WI38 (cell line): ENCODE results near the gene WSB1.

ENCODE experiments used
- H3K4me3 ChIP-seq: 2 replicates; pipeline ENCODE4 v1.5.1; 2011; ENCODE audit warnings: low read depth, mild to moderate bottlenecking, control low read depth, low read length
- CTCF ChIP-seq: IDR thresholded peaks from 2 replicates; pipeline ENCODE4 v1.5.1; 2012; ENCODE audit warnings: low read depth, mild to moderate bottlenecking, control low read depth, low read length

The WSB1 gene

GRCh38 chr17:27354491-27355081, 60.7 kb downstream of the WSB1 start:
- H3K4me3 ChIP-seq = no peak overlapping the region
- no peak for TF ChIP-seq CTCF

- no peak overlapping the region for H3K4me3 ChIP-seq
- no peak for TF ChIP-seq CTCF
Observed at GRCh38 chr17:27355419-27355818, 61.5 kb downstream of the WSB1 start.

GRCh38 chr17:27356091-27356705, 62.3 kb downstream of the WSB1 start:
- no peak overlapping the region for H3K4me3 ChIP-seq
- no peak for TF ChIP-seq CTCF

- H3K4me3 ChIP-seq = no peak overlapping the region
- TF ChIP-seq CTCF = no peak
Observed at GRCh38 chr17:27357236-27357635, 63.3 kb downstream of the WSB1 start.

GRCh38 chr17:27360507-27360906, 66.6 kb downstream of the WSB1 start:
- no peak overlapping the region for H3K4me3 ChIP-seq
- TF ChIP-seq CTCF = no peak

- TF ChIP-seq CTCF = no peak
- H3K4me3 ChIP-seq = no peak overlapping the region
Observed at GRCh38 chr17:27361695-27362094, 67.8 kb downstream of the WSB1 start.

GRCh38 chr17:27362503-27362902, 68.6 kb downstream of the WSB1 start:
- H3K4me3 ChIP-seq = no peak overlapping the region
- TF ChIP-seq CTCF = no peak
